Sciatic nerve (tissue), 2 donors: ENCODE measurements around the gene SCGB1D2. TPM values are rescaled to one million over a fixed set of nuclear protein-coding genes. Genes with fewer than 3 reads are reported as not detected.
"Not testable (repeated sequence)": the region's sequence is repeated elsewhere in the genome, so short reads cannot be mapped to it uniquely, and the experiment has no call there.

Source experiments
- ATAC-seq: fragments of 200-7000 bp; cut with Tn5 transposase; one replicate; pipeline ENCODE4 v1.9.1; 2020; ENCODE audit warnings: mild to moderate bottlenecking, moderate library complexity
- DNase-seq: peaks from one replicate; pipeline ENCODE4 v3.0.0-alpha.2; 2020; ENCODE audit warnings: low spot score
- intact Hi-C: fragments of 100-400 bp; cut with DNase I; formaldehyde crosslinking; loops from one replicate; pipeline ENCODE4 v1.14.2; 2022
- total RNA-seq: library from RNA; stranded (reverse); fragmentation: NEBNext Ultra II Directional; extraction: Animal tissue kit (Norgen Biotek cat#: 25700); gene quantifications from one replicate; pipeline ENCODE4 v1.2.1, GENCODE V29; 2021
- donor health status: DM: no; HTN: no; CAD: no.
- donor health status: DM: no; HTN: no; CAD: no.

The SCGB1D2 gene
- not detected for total RNA-seq

GRCh38 chr11:62242021-62242420 lies at the start of gene SCGB1D2:
Gene SCGB1D2, plus strand, starts transcription at chr11:62242239. Its CDS starts 69 bp downstream, at chr11:62242308.
- intact Hi-C loops = loop anchor here (10.0 kb wide), 1 partner anchor 53 kb away; the partner anchor contains the start of gene SCGB1D4
- ATAC-seq (no peak), DNase-seq (no peak)

- no peak for ATAC-seq
- DNase-seq = no peak
- intact Hi-C loops = no loop called here
Observed at GRCh38 chr11:62193952-62194351, 48.1 kb upstream of the SCGB1D2 start.

- ATAC-seq, intact Hi-C loops, DNase-seq: not testable (repeated sequence)
Observed at GRCh38 chr11:62195010-62195409, 47.0 kb upstream of the SCGB1D2 start.

- intact Hi-C loops = no loop called here
- ATAC-seq (no peak), DNase-seq (no peak)
Observed at GRCh38 chr11:62195945-62196344, 46.1 kb upstream of the SCGB1D2 start.

- intact Hi-C loops = not testable (repeated sequence)
Observed at GRCh38 chr11:62197400-62197799, 44.6 kb upstream of the SCGB1D2 start.

GRCh38 chr11:62201376-62201775 lies 40.7 kb upstream of the SCGB1D2 start:
- no peak for ATAC-seq

More at GRCh38 chr11:62197400-62197799, 44.6 kb upstream of the SCGB1D2 start:
- not testable (repeated sequence) for ATAC-seq, DNase-seq

GRCh38 chr11:62202910-62203309 lies 39.1 kb upstream of the SCGB1D2 start:
- intact Hi-C loops = no loop called here
- ATAC-seq (no peak), DNase-seq (no peak)

More at GRCh38 chr11:62201376-62201775, 40.7 kb upstream of the SCGB1D2 start:
- no peak for DNase-seq
- intact Hi-C loops = no loop called here

GRCh38 chr11:62204430-62204829 lies 37.6 kb upstream of the SCGB1D2 start:
- ATAC-seq (no peak), DNase-seq (no peak)
- intact Hi-C loops = no loop called here

- DNase-seq = no peak
- no peak for ATAC-seq
- intact Hi-C loops = no loop called here
Observed at GRCh38 chr11:62205441-62205840, 36.6 kb upstream of the SCGB1D2 start.

- ATAC-seq, DNase-seq, intact Hi-C loops: not testable (repeated sequence)
Observed at GRCh38 chr11:62206276-62207066, 35.6 kb upstream of the SCGB1D2 start.

GRCh38 chr11:62208785-62209144 lies 33.3 kb upstream of the SCGB1D2 start:
- intact Hi-C loops = no loop called here
- DNase-seq = no peak
- no peak for ATAC-seq

- no peak for DNase-seq
- ATAC-seq = no peak
- intact Hi-C loops = no loop called here
Observed at GRCh38 chr11:62217191-62217748, 24.8 kb upstream of the SCGB1D2 start.

- intact Hi-C loops = no loop called here
- DNase-seq = no peak
- no peak for ATAC-seq
Observed at GRCh38 chr11:62221498-62221897, 20.5 kb upstream of the SCGB1D2 start.

- no peak for ATAC-seq
- no peak for DNase-seq
- intact Hi-C loops = no loop called here
Observed at GRCh38 chr11:62223095-62223494, 18.9 kb upstream of the SCGB1D2 start.

GRCh38 chr11:62233730-62234129 lies 8.3 kb upstream of the SCGB1D2 start:
- intact Hi-C loops = no loop called here
- DNase-seq (no peak), ATAC-seq (no peak)

- ATAC-seq = no peak
- intact Hi-C loops = no loop called here
Observed at GRCh38 chr11:62236187-62236586, 5.9 kb upstream of the SCGB1D2 start.

GRCh38 chr11:62237499-62237898 lies 4.5 kb upstream of the SCGB1D2 start:
- intact Hi-C loops = no loop called here
- no peak for ATAC-seq
- no peak for DNase-seq

More at GRCh38 chr11:62236187-62236586, 5.9 kb upstream of the SCGB1D2 start:
- no peak for DNase-seq

GRCh38 chr11:62238151-62238550 lies 3.9 kb upstream of the SCGB1D2 start:
- DNase-seq (no peak), ATAC-seq (no peak)
- intact Hi-C loops = no loop called here

GRCh38 chr11:62241095-62241494 lies 944 bp upstream of the SCGB1D2 start:
- DNase-seq (no peak), ATAC-seq (no peak)
- intact Hi-C loops = loop anchor here (10.0 kb wide), 1 partner anchor 54 kb away; the partner anchor contains the start of gene SCGB1D4

- no peak for DNase-seq
- intact Hi-C loops = loop anchor here (10.0 kb wide), 1 partner anchor 49 kb away; the partner anchor contains the start of gene SCGB1D4
- no peak for ATAC-seq
Observed at GRCh38 chr11:62245271-62245753, 3.3 kb downstream of the SCGB1D2 start.
